Activated gamma-delta T cell treated with Interleukin-2 at 50 U/mL for 16 hours (primary cell): ENCODE results near the gene GNAO1.

ENCODE experiments used
- DNase-seq: peaks from one replicate; pipeline ENCODE4 v3.0.0-alpha.2; 2020

GNAO1 gene

GRCh38 chr16:56198006-56198754 lies 6.9 kb downstream of the GNAO1 start:
- DNase-seq: no peak

DNA sequence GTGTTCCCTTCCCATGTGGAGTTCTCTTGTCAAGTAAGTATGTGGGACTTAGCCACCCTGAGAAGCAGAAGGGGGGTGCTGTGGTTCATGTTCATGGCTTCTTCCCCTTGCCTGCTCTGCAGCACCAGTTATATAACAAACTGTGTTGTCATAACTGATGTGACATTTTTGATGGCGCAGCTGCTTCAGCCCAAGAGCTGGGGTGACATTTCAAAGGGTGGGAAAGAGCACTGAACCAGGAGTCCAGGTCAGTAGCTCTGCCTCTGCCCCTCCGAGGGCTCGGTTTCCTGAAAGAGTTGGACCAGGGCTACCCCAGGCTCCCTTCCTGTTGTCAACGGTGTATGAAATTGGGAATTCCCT lies 7.4 kb downstream of the GNAO1 start:
- DNase-seq: no peak

DNA sequence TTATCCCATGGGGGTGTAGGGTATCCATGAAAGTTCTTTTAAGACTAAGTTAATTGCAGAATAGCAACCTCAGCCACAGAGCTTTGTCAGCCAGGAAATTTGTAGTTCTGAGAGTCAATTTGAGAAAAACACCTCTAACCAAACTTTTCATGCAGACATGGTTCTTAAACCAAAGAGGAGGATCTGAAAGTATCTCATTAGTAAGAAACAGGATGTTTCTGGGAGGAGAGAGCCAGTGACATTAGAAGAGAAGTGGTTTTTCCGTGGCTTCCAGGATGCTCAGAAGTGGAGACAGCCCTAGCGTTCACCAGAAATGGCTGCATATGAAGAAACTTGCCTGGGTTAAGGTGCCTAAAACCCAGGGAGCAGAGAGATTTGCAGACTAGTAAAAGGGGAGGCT lies 7.9 kb downstream of the GNAO1 start:
- no peak for DNase-seq

DNA sequence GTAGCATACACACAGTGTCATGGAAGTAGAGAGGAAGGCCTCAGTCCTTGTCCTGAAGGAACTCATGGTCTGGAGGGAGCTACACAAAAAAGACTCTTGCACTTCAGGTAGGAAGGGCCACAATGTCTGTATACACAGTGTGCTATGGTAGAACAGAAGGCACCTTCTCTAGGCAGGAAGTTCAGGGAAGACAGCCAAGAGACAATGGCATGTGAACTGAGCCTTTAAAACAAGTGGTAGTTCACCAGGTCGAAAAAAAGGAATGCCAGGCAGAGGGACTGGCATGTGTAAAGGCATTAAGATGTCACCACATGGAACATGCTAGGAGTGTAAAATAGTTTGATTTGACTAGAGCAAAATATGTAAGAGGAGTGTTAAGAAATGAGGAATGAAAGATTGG lies 9.7 kb downstream of the GNAO1 start:
- no peak for DNase-seq

DNA sequence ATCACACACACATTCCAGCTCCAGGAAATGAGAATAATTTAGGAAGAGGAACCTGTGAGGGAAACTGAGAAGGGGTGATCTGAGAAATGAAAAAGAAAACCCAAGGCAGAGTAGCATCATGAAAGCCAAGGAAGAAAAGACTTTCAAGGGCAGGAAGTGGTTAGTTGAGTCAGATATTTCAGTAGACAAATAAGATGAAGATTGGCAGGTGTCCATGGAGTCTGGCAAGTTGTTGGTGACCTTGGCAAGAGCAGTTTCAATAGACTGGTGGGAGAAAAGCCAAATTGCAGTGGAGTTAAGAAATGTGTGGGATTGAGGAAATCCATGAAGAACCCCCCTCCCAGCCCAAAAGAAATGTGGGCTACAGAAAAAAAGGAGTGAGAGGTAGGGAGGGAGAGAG lies 10.7 kb downstream of the GNAO1 start:
- peak; percentile 41 for DNase-seq

DNA sequence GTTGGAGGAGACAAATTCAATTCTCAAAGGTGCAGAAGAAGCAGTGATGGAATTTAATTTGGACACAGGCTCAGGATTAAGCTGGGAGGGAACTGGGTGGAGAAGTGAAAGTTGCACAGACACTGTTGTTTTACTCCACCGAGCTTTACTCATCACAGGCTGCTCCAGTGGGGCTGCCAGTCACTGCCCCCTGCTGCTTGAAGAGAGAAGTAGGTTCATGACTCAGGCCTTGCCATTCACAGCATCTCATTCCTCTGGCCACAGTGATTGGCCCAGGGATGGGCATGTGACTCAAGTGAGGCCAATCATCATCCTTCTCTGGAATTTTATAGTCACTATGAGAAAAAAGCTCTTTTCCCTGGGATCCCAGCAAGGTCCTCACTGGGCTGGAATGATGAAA lies 11.8 kb downstream of the GNAO1 start:
- DNase-seq: peak; percentile 48

DNA sequence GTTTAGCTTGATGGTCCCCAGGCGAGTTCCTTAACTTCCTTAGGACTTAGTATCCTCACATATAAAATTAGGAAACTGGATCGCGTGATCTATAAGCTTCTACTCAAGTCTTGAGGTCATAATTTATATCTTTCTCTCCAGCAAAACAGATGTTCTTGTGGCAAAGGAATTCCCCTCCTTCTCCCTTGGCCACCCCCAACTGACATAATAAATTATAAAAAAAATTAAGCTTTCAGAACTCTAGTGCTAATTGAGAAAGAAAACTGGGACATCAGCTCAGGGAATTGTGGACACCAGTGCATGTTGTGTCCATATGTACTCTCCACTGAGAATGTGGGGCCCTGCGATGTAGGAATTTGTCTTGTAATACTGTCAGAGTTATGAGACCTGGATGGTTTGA lies 13.5 kb downstream of the GNAO1 start:
- no peak for DNase-seq

- no peak for DNase-seq
These were observed 15.7 kb downstream of the GNAO1 start for GRCh38 chr16:56206951-56207350.

- DNase-seq: no peak
These were observed 16.1 kb downstream of the GNAO1 start for GRCh38 chr16:56207421-56207820.

GRCh38 chr16:56211435-56211981 lies 20.2 kb downstream of the GNAO1 start:
- no peak for DNase-seq

GRCh38 chr16:56212144-56212543 lies 20.9 kb downstream of the GNAO1 start:
- no peak for DNase-seq

DNA sequence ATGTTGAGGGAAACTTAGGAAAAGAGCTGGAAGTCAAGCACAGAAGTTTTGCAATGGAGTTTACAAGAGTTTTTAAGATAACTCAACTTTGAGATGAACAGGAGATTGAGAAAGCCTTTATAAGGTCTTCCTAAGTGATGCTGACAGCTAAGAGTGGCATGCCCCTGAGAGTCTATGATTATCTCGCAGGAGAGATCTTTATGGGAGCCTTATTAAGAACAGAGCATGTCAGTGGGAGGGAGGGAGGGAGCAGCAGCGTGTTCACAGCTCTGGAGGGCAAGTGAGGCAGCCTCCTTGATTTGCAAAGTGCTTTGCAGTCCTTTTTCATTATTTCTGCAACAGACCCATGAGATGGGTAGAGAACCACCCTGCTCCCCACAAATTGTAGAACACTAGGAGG lies 30.7 kb downstream of the GNAO1 start:
- no peak for DNase-seq

- no peak for DNase-seq
These were observed 31.2 kb downstream of the GNAO1 start for GRCh38 chr16:56222474-56222997.

DNA sequence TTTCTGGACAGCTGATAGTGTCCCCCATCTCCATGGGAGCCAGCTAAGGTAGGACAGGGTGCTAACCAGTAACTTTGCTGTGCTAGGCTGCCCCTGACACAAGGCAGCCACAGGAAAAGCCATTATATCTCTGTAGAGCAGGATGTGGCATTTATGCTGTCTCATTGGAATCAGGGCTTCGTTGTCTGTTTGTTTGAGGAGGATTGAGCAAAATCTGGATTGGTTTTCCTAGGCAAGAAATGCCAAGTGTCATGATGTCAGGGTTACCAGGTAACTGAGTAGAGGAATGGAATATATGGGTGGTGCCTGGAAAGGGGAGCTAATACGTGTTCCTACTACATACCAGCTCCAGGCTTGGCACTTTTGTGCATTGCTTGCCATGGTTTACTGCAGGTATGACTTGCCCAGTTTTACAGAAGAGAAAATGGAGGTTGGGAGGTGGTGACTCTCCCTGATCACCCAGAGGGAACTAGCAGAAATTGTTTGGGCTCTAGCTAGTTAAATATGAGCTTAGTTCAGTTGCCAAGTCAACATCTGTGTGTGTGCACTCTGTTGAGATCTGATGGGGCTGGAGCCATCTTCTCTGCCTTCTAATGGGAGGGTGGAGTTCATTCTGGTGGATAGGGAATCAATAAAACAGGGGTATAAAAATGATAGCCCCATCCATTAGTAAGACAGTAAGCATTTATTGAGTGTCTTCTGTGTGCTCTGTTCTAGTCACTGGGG lies 33.9 kb downstream of the GNAO1 start:
- DNase-seq: no peak

DNA sequence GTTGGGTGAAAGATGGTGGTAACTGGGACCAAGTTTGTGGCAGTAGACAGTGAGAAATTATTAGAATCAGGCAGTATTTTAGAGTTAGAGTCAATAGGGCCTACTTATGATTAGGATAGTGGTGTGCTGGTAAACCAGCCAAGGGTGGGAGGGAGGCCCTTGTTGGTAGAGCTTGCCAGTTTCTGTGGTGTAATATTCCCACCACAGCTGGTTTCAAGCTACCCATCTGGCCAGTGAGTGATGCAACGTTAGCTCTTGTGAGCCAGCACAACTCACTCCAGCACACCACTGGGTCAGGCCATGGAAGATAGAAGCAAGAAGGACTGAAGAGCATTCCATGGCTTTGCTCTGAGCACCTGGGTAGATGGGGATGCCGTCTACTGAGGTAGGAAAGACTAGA lies 34.9 kb downstream of the GNAO1 start:
- no peak for DNase-seq

DNA sequence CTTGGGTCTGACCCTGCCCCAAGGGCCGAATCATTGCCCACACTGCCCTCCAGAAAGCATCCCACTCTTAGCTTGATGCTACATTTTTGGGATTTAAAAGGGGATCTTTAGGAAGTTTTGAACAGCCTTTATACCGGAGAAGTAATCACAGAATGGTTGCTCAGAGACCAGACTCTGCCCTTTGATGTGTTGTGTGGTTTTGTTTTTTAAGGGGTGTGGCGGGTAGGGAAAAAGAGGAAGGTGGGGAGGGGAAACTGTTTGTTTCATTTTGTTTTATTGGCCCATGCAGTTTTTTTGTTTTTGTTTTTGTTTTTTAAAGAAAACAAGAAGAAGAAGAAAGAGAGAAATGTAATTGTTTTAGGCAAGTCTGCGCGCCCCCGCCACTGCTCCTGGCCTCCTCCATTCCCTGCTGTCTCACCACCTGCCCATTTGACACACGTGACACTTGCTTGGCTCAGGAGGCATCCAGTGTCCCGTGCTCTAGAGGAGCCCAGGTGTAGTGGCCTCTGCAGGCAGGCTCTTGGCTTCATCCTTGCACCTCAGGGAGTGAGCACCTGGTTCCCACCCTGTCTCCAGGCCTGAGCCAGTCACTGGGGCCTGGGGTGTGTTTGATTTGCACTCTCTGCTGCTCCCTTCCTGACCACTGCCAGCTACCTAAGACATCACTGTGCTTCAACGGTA lies 35.7 kb downstream of the GNAO1 start:
- DNase-seq: no peak

DNA sequence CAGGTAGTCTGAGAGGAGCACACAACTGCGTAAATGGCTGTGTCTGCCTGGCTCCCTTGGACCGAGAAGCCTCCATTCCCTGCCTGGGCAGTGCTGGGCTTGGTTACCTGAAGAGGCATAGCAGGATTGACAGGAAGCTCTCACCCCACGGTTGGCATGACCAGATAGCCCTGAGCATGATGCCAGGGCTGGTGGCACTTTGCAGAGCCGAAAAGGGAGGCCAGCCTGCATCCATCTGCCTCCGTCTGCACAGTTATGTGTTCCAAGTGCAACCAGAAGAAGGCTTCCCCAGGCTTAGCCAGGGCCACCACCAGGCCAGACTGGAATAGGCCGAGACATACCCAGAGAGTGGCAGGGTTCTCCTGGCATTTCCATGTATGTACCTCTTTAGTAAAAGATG lies 36.6 kb downstream of the GNAO1 start:
- DNase-seq: no peak

- DNase-seq: no peak
These were observed 37.2 kb downstream of the GNAO1 start for GRCh38 chr16:56228476-56228875.

- DNase-seq: no peak
These were observed 42.7 kb downstream of the GNAO1 start for GRCh38 chr16:56233795-56234566.

DNA sequence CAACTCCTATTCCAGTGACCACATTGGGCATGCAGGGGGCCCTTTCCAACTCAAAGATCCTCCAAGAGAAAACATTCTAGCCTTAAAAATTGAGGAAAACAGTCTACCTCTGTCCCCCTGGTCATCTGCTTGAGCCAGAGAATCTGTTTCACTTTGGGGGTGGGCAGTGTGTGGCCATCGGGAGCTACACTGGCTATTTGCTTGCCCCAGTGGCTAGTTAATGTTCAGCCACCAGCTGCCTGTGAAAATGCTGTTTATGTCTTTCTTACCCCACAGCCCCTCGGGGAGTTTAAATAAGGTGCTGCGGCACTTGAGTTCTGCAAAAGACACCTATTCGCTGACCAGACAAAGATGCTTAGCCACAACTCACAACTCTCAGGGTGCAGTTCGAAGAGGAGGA lies 43.4 kb downstream of the GNAO1 start:
- no peak for DNase-seq

GRCh38 chr16:56237451-56237930 lies 46.2 kb downstream of the GNAO1 start:
- no peak for DNase-seq

- DNase-seq: no peak
These were observed 46.9 kb downstream of the GNAO1 start for GRCh38 chr16:56238188-56238587.

- no peak for DNase-seq
These were observed 50.3 kb downstream of the GNAO1 start for GRCh38 chr16:56241596-56241995.
